Astrocyte (in vitro differentiated cells and primary cell): Measurements from ENCODE around the gene PPP2R3A.

Experiments
- EZH2 ChIP-seq: IDR thresholded peaks from 2 replicates; pipeline ENCODE4 v1.6.1; 2012; ENCODE audit warnings: mild to moderate bottlenecking, low read length, inconsistent platforms; ENCODE audit not compliant: insufficient read depth
- TF ChIP-seq, protein P1 (sequence below): IDR thresholded peaks from 2 replicates; pipeline ENCODE4 v1.5.1; 2011; ENCODE audit warnings: low read depth, mild to moderate bottlenecking, inconsistent platforms, low read length, moderate library complexity; ENCODE audit not compliant: insufficient read depth

DNA sequence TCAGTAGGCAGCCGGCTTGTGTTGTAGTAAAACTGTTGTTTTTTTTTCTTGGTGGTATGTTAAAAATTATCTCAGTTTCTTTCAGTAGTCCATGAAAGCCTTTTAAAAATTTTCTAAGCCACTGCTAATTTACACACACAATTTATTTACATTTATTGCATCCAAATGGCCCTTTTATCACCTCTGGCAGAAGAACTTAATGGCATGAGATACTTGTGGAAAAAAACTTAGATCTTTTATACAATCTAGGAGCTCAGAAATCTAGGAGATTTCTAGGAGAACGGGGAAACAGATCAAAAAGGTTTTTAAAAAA lies 1.4 kb downstream of the PPP2R3A start:
- TF ChIP-seq, protein P1, sequence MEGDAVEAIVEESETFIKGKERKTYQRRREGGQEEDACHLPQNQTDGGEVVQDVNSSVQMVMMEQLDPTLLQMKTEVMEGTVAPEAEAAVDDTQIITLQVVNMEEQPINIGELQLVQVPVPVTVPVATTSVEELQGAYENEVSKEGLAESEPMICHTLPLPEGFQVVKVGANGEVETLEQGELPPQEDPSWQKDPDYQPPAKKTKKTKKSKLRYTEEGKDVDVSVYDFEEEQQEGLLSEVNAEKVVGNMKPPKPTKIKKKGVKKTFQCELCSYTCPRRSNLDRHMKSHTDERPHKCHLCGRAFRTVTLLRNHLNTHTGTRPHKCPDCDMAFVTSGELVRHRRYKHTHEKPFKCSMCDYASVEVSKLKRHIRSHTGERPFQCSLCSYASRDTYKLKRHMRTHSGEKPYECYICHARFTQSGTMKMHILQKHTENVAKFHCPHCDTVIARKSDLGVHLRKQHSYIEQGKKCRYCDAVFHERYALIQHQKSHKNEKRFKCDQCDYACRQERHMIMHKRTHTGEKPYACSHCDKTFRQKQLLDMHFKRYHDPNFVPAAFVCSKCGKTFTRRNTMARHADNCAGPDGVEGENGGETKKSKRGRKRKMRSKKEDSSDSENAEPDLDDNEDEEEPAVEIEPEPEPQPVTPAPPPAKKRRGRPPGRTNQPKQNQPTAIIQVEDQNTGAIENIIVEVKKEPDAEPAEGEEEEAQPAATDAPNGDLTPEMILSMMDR, result no peak
- no peak for TF ChIP-seq EZH2
